Kidney epithelial cell (primary cell): ENCODE measurements around the gene KCNMA1. TPM values are rescaled to one million over a fixed set of nuclear protein-coding genes. Genes with fewer than 3 reads are reported as not detected.

Source experiments
- DNase-seq: peaks from one replicate; pipeline ENCODE4 v3.0.0-alpha.2; 2010; ENCODE audit warnings: low read depth
- H3K27me3 ChIP-seq: 2 replicates; pipeline ENCODE4 v1.6.0; 2011; ENCODE audit warnings: low read length; ENCODE audit not compliant: control insufficient read depth, insufficient read depth
- H3K36me3 ChIP-seq: 2 replicates; pipeline ENCODE4 v1.5.1; 2011; ENCODE audit warnings: low read length; ENCODE audit not compliant: control insufficient read depth, insufficient read depth
- H3K4me3 ChIP-seq: 2 replicates; pipeline ENCODE4 v1.5.1; 2011; ENCODE audit warnings: low read depth, mild to moderate bottlenecking, control low read depth, low read length
- CTCF ChIP-seq: IDR thresholded peaks from 2 replicates; pipeline ENCODE4 v1.5.1; 2011; ENCODE audit warnings: mild to moderate bottlenecking, moderate library complexity, low read length, control low read depth, inconsistent platforms; ENCODE audit not compliant: insufficient read depth, poor library complexity, severe bottlenecking
- total RNA-seq: library from RNA; depleted of rRNA; stranded (reverse); fragments of >200 nt; gene quantifications from 2 replicates; pipeline ENCODE4 v1.2.3, GENCODE V29; 2015

Gene KCNMA1
- total RNA-seq, 1 donor from 2014 or later: 18.9 TPM

GRCh38 chr10:77072836-77073662 lies 564.6 kb downstream of the KCNMA1 start:
- H3K36me3 ChIP-seq: no peaks in the 10 kb centered on the region
- DNase-seq: no peak
- no peak for TF ChIP-seq CTCF
- H3K27me3 ChIP-seq: no peaks in the 10 kb centered on the region
- no peak overlapping the region for H3K4me3 ChIP-seq

GRCh38 chr10:77072361-77072835 lies 565.2 kb downstream of the KCNMA1 start:
- H3K27me3 ChIP-seq: no peaks in the 10 kb centered on the region
- H3K4me3 ChIP-seq: no peak overlapping the region
- DNase-seq: no peak
- TF ChIP-seq CTCF: no peak
- no peaks in the 10 kb centered on the region for H3K36me3 ChIP-seq

- Histone ChIP-seq H3K36me3 (no peaks in the 10 kb centered on the region), H3K27me3 (no peaks in the 10 kb centered on the region), H3K4me3 (no peak overlapping the region)
- DNase-seq: no peak
- TF ChIP-seq CTCF: no peak
These were observed 565.7 kb downstream of the KCNMA1 start for GRCh38 chr10:77071956-77072355.

DNA sequence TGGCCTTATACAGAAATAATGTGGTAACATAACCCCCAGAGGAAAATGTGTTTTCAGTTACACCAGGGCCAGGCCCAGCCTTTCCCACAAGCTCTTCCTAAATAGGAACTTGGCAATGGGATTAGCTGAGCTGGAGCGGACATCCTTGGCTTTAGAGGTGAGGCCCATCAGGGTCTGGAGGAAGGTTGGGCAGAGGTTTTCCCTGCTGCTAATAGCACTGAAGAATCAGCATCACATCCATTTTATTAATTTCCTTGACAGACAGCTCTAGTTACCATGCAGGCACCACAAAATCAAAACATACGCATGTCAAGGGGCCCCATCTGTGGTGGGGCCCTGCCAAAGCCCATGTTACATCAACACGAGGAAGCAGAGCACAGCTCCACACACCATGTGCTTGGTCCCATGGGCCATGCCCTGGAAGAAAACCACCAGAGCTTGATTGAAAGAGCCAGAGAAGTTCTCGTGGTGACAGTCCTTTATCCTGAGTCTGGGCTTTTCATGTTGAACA lies 566.6 kb downstream of the KCNMA1 start:
- no peak for DNase-seq
- Histone ChIP-seq H3K4me3 (no peak overlapping the region), H3K36me3 (no peaks in the 10 kb centered on the region), H3K27me3 (no peaks in the 10 kb centered on the region)
- no peak for TF ChIP-seq CTCF

DNA sequence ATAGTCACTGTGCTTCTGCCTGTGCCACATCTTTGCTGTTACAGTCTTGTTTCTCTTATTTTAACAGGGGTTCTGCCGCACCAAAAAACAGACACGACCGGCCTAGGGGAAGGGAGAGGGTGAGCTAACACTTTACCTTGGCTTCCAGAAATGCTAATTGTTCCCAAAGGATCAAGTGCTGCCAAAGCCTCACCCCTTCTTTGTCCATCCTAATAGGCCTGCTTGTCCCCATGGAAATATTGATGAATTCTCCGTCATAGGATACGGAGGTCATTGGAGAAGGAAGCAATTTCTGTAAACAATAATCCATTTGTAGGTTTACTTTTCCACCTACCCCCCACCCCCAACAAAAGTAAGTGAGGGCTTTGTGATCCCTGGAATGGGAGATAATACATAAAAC lies 567.3 kb downstream of the KCNMA1 start:
- TF ChIP-seq CTCF: no peak
- no peak overlapping the region for H3K4me3 ChIP-seq
- no peak for DNase-seq
- no peaks in the 10 kb centered on the region for H3K36me3 ChIP-seq
- no peaks in the 10 kb centered on the region for H3K27me3 ChIP-seq
